ENCODE results near the gene COX5A. TPM values are rescaled to one million over a fixed set of nuclear protein-coding genes. Genes with fewer than 3 reads are reported as not detected.

Gene COX5A
- total RNA-seq, 1 experiment from 2014 or later, result 307 TPM

Other genes with a start within 250 kb of the COX5A start
- gene EDC3, start 242.0 kb downstream of the COX5A start, total RNA-seq (2021; ENCODE audit: unreplicated experiment), result 45.1 TPM
- 1.5 TPM for gene CYP1A1, start 212.5 kb downstream of the COX5A start, total RNA-seq (2021; ENCODE audit: unreplicated experiment)
- not detected for gene CYP1A2, start 189.2 kb downstream of the COX5A start, total RNA-seq (2021; ENCODE audit: unreplicated experiment)
- 72.2 TPM for gene CSK, start 156.0 kb downstream of the COX5A start, total RNA-seq (2021; ENCODE audit: unreplicated experiment)
- 0.17 TPM for gene LMAN1L, start 125.2 kb downstream of the COX5A start, total RNA-seq (2021; ENCODE audit: unreplicated experiment)
- not detected for gene CPLX3, start 111.4 kb downstream of the COX5A start, total RNA-seq (2021; ENCODE audit: unreplicated experiment)
- gene ULK3, start 94.9 kb downstream of the COX5A start, total RNA-seq (2021; ENCODE audit: unreplicated experiment), result 48.4 TPM
- 55.8 TPM for gene SCAMP2, start 64.7 kb downstream of the COX5A start, total RNA-seq (2021; ENCODE audit: unreplicated experiment)
- gene MPI, start 48.0 kb downstream of the COX5A start, total RNA-seq (2021; ENCODE audit: unreplicated experiment), result 49.7 TPM
- 64.3 TPM for gene FAM219B, start 31.2 kb downstream of the COX5A start, total RNA-seq (2021; ENCODE audit: unreplicated experiment)
- gene RPP25, start 18.7 kb upstream of the COX5A start, total RNA-seq (2021; ENCODE audit: unreplicated experiment), result 5.9 TPM
- gene SCAMP5, start 57.5 kb upstream of the COX5A start, total RNA-seq (2021; ENCODE audit: unreplicated experiment), result 6.2 TPM
- gene PPCDC, start 85.5 kb upstream of the COX5A start, total RNA-seq (2021; ENCODE audit: unreplicated experiment), result 18.0 TPM